ENCODE results near the gene COL26A1. TPM values are rescaled to one million over a fixed set of nuclear protein-coding genes. Genes with fewer than 3 reads are reported as not detected.
"Not testable (repeated sequence)": the region's sequence is repeated elsewhere in the genome, so short reads cannot be mapped to it uniquely, and the experiment has no call there.

The COL26A1 gene
- total and polyA plus RNA-seq, 2 of the 4 experiments (the other 2 are of a cell fraction): not detected

DNA sequence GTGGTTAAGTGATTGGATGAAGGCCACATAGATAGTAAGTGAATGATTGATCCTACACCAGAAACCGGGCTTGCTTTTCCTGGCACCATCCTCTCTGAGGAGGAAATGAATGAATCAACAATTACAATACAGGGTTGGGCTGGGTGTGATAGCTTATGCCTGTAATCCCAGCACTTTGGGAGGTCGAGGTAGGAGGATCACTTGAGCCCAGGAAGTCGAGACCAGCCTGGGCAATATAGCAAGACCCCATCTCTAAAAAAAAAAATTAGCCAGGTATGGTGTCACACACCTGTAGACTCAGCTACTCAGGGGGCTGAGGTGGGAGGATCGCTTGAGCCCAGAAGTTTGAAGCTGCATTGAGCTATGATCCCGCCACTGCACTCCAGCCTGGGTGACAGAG lies 111.5 kb downstream of the COL26A1 start:
- no peak overlapping the region for H2AK5ac ChIP-seq (ENCODE audit: low read depth, low read length)
- peaks cover 5% of the 10 kb centered on the region for H3K9me3 ChIP-seq (ENCODE audit: control insufficient read depth, insufficient read depth, low read length)
- no peak overlapping the region for H3K4me3 ChIP-seq (ENCODE audit: insufficient read depth, low read depth, low read length)
- no peak overlapping the region for H3K18ac ChIP-seq (ENCODE audit: low read depth, low read length)
- in situ Hi-C loops (cut with MboI; ENCODE audit: low sequenced_read_pairs): loop anchor here (25.0 kb wide), 1 partner anchor 512 kb away; the partner anchor contains the start of gene MUC12
- H3K9me1 ChIP-seq (ENCODE audit: insufficient read depth, low read length): no peaks in the 10 kb centered on the region
- BruUV-seq (replicated peaks): no TSS peak
- intact Hi-C loops (cut with micrococcal nuclease): no loop called here
- no peak overlapping the region for H2BK20ac ChIP-seq (ENCODE audit: low read depth, low read length)
- H3K4me1 ChIP-seq (ENCODE audit: control insufficient read depth, insufficient read depth, low read length): no peaks in the 10 kb centered on the region
- no peak overlapping the region for H2AFZ ChIP-seq (replicated peaks; ENCODE audit: low read length, poor library complexity)
- H2AK9ac ChIP-seq (replicated peaks; ENCODE audit: low read depth, low read length, poor library complexity): no peak overlapping the region
- H3K36me3 ChIP-seq (ENCODE audit: control insufficient read depth, insufficient read depth, low read length): no peaks in the 10 kb centered on the region
- H2BK15ac ChIP-seq (ENCODE audit: low read depth, low read length): no peak overlapping the region
- H3K27ac ChIP-seq (ENCODE audit: insufficient read depth, low read length): no peak overlapping the region
- H2BK5ac ChIP-seq (ENCODE audit: low read depth, low read length, poor library complexity, severe bottlenecking): no peak overlapping the region
- no peak overlapping the region for H4K8ac ChIP-seq (ENCODE audit: low read depth in 2 of 2, low read length in 2 of 2)
- TF ChIP-seq SMC3 (IDR thresholded peaks at IDR 0.05; ENCODE audit: low read depth, low read length) (no peak), BHLHE40 (IDR thresholded peaks at IDR 0.05; ENCODE audit: low read depth, low read length) (no peak), FOS (IDR thresholded peaks at IDR 0.05; ENCODE audit: low read depth, low read length) (no peak)
- no peak overlapping the region for H3K14ac ChIP-seq (replicated peaks; ENCODE audit: low read depth, low read length)
- no CpG with 5 or more reads among the region's 5 CpGs for WGBS, 2 experiments (ENCODE audit: extremely low coverage in 2 of 2, insufficient read length in 1 of 2)
- H3K23ac ChIP-seq (ENCODE audit: low read depth, low read length): no peak overlapping the region
- H3K9ac ChIP-seq (ENCODE audit: low read depth, low read length): no peak overlapping the region
- ChIA-PET CTCF (no interaction called here), POLR2A (ENCODE audit: unreplicated experiment) (no interaction called here)
- no peak overlapping the region for H3K4ac ChIP-seq (ENCODE audit: low read depth, low read length)
- no peak overlapping the region for H3K4me2 ChIP-seq (ENCODE audit: low read depth, low read length)
- H3K79me1 ChIP-seq (ENCODE audit: low read depth in 1 of 2, low read length in 2 of 2): no peaks in the 10 kb centered on the region
- dilution Hi-C loops (cut with HindIII; ENCODE audit: low sequenced_read_pairs, unreplicated experiment): no loop called here
- no peak overlapping the region for H2BK120ac ChIP-seq (ENCODE audit: low read depth, low read length)
- H4K20me1 ChIP-seq (ENCODE audit: insufficient read depth, low read length): no peaks in the 10 kb centered on the region
- no peak overlapping the region for H4K91ac ChIP-seq (ENCODE audit: insufficient read depth, low read depth, low read length)
- no peak for DNase-seq
- H3K27me3 ChIP-seq (ENCODE audit: control insufficient read depth, insufficient read depth, low read length): peaks cover 17% of the 10 kb centered on the region
- no peak overlapping the region for H3K56ac ChIP-seq (ENCODE audit: extremely low read depth, insufficient read depth, low read length)
- no peak for ATAC-seq (ENCODE audit: low read depth)
- H4K5ac ChIP-seq (ENCODE audit: low read depth, low read length): no peak overlapping the region

DNA sequence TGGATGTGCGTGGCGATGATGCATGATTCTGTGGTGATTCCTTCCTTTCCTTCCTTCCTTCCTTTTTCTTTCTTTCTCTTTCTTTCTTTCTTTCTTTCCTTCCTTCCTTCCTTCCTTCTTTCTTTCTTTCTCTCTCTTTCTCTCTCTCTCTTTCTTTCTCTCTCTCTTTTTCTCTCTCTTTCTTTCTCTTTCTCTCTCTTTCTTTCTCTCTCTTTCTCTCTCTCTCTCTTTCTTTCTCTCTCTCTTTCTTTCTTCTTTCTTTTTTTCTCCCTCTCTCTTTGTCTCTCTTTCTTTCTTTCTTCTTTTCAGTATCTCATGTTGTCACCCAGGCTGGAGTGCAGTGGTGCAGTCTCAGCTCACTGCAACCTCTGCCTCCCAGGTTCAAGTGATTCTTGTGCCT lies 113.0 kb downstream of the COL26A1 start:
- WGBS, 2 experiments (ENCODE audit: extremely low coverage in 2 of 2, insufficient read length in 1 of 2): no CpG with 5 or more reads among the region's 2 CpGs
- POLR2A ChIA-PET (ENCODE audit: unreplicated experiment); H3K9ac ChIP-seq (ENCODE audit: low read depth, low read length); H3K9me1 ChIP-seq (ENCODE audit: insufficient read depth, low read length); H2BK15ac ChIP-seq (ENCODE audit: low read depth, low read length); H3K27ac ChIP-seq (ENCODE audit: insufficient read depth, low read length); H3K14ac ChIP-seq (replicated peaks; ENCODE audit: low read depth, low read length); intact Hi-C loops (cut with micrococcal nuclease); H3K36me3 ChIP-seq (ENCODE audit: control insufficient read depth, insufficient read depth, low read length); H3K79me1 ChIP-seq (ENCODE audit: low read depth in 1 of 2, low read length in 2 of 2); H2AK9ac ChIP-seq (replicated peaks; ENCODE audit: low read depth, low read length, poor library complexity); BruUV-seq (replicated peaks); H2AK5ac ChIP-seq (ENCODE audit: low read depth, low read length); H4K8ac ChIP-seq (ENCODE audit: low read depth in 2 of 2, low read length in 2 of 2); H3K4me3 ChIP-seq (ENCODE audit: insufficient read depth, low read depth, low read length); ATAC-seq (ENCODE audit: low read depth); H3K56ac ChIP-seq (ENCODE audit: extremely low read depth, insufficient read depth, low read length); H3K4me2 ChIP-seq (ENCODE audit: low read depth, low read length); in situ Hi-C loops (cut with MboI; ENCODE audit: low sequenced_read_pairs); H4K20me1 ChIP-seq (ENCODE audit: insufficient read depth, low read length); H3K23ac ChIP-seq (ENCODE audit: low read depth, low read length); H2BK5ac ChIP-seq (ENCODE audit: low read depth, low read length, poor library complexity, severe bottlenecking); H3K4me1 ChIP-seq (ENCODE audit: control insufficient read depth, insufficient read depth, low read length); H2BK20ac ChIP-seq (ENCODE audit: low read depth, low read length); H2AFZ ChIP-seq (replicated peaks; ENCODE audit: low read length, poor library complexity); DNase-seq; H2BK120ac ChIP-seq (ENCODE audit: low read depth, low read length); H4K91ac ChIP-seq (ENCODE audit: insufficient read depth, low read depth, low read length); H3K4ac ChIP-seq (ENCODE audit: low read depth, low read length); dilution Hi-C loops (cut with HindIII; ENCODE audit: low sequenced_read_pairs, unreplicated experiment); H4K5ac ChIP-seq (ENCODE audit: low read depth, low read length); H3K18ac ChIP-seq (ENCODE audit: low read depth, low read length); H3K9me3 ChIP-seq (ENCODE audit: control insufficient read depth, insufficient read depth, low read length): not testable (repeated sequence)
- CTCF ChIA-PET: interaction anchor here (0.7 kb wide), 1 partner anchor 341 kb away, joined by 3 read pairs; no protein-coding TSS in a partner anchor
- peaks cover 11% of the 10 kb centered on the region for H3K27me3 ChIP-seq (ENCODE audit: control insufficient read depth, insufficient read depth, low read length)
